IPS-18a (cell line): Measurements from ENCODE around the gene NPM3.

Experiments used
- H3K27ac ChIP-seq: one replicate; pipeline ENCODE4 v1.5.1; 2013; ENCODE audit warnings: low read length
- H3K27me3 ChIP-seq: one replicate; pipeline ENCODE4 v1.6.1; 2013; ENCODE audit warnings: mild to moderate bottlenecking, low read length; ENCODE audit not compliant: control insufficient read depth, insufficient read depth
- H3K36me3 ChIP-seq: one replicate; pipeline ENCODE4 v1.6.1; 2013; ENCODE audit warnings: low read depth, low read length; ENCODE audit not compliant: control insufficient read depth
- H3K4me1 ChIP-seq: one replicate; pipeline ENCODE4 v1.6.1; 2013; ENCODE audit warnings: low read depth, low read length; ENCODE audit not compliant: control insufficient read depth
- H3K4me3 ChIP-seq: one replicate; pipeline ENCODE4 v1.5.1; 2013; ENCODE audit warnings: low read length
- H3K9ac ChIP-seq: one replicate; pipeline ENCODE4 v1.6.1; 2013; ENCODE audit warnings: mild to moderate bottlenecking, low read length, moderate library complexity
- H3K9me3 ChIP-seq: one replicate; pipeline ENCODE4 v1.6.1; 2013; ENCODE audit warnings: low read depth, low read length; ENCODE audit not compliant: control insufficient read depth

The NPM3 gene

GRCh38 chr10:101761226-101761625 lies 22.0 kb downstream of the NPM3 start:
- Histone ChIP-seq H3K4me3 (no peak overlapping the region), H3K36me3 (no peaks in the 10 kb centered on the region), H3K27me3 (peaks cover 18% of the 10 kb centered on the region), H3K27ac (no peak overlapping the region), H3K9ac (no peak overlapping the region), H3K9me3 (no peaks in the 10 kb centered on the region), H3K4me1 (peaks cover 11% of the 10 kb centered on the region)

GRCh38 chr10:101760510-101760909 lies 22.7 kb downstream of the NPM3 start:
- peaks cover 11% of the 10 kb centered on the region for H3K4me1 ChIP-seq
- H3K4me3 ChIP-seq: no peak overlapping the region
- no peaks in the 10 kb centered on the region for H3K9me3 ChIP-seq
- H3K36me3 ChIP-seq: no peaks in the 10 kb centered on the region
- no peak overlapping the region for H3K27ac ChIP-seq
- no peak overlapping the region for H3K9ac ChIP-seq
- peaks cover 18% of the 10 kb centered on the region for H3K27me3 ChIP-seq

- Histone ChIP-seq H3K4me1 (peaks cover 11% of the 10 kb centered on the region), H3K9me3 (no peaks in the 10 kb centered on the region), H3K9ac (no peak overlapping the region), H3K27ac (no peak overlapping the region), H3K27me3 (peaks cover 11% of the 10 kb centered on the region), H3K4me3 (no peak overlapping the region), H3K36me3 (no peaks in the 10 kb centered on the region)
Observed at GRCh38 chr10:101759309-101760247, 23.7 kb downstream of the NPM3 start.

GRCh38 chr10:101758858-101759257 lies 24.4 kb downstream of the NPM3 start:
- H3K27me3 ChIP-seq: peaks cover 11% of the 10 kb centered on the region
- no peaks in the 10 kb centered on the region for H3K9me3 ChIP-seq
- H3K4me3 ChIP-seq: no peak overlapping the region
- H3K27ac ChIP-seq: no peak overlapping the region
- H3K4me1 ChIP-seq: peaks cover 11% of the 10 kb centered on the region
- H3K9ac ChIP-seq: no peak overlapping the region
- H3K36me3 ChIP-seq: no peaks in the 10 kb centered on the region

- Histone ChIP-seq H3K27me3 (peaks cover 4% of the 10 kb centered on the region), H3K27ac (no peak overlapping the region), H3K36me3 (no peaks in the 10 kb centered on the region), H3K4me1 (no peaks in the 10 kb centered on the region), H3K9ac (no peak overlapping the region), H3K9me3 (no peaks in the 10 kb centered on the region), H3K4me3 (no peak overlapping the region)
Observed at GRCh38 chr10:101752241-101752640, 31.0 kb downstream of the NPM3 start.

GRCh38 chr10:101749047-101750016 lies 33.9 kb downstream of the NPM3 start:
- peaks cover 4% of the 10 kb centered on the region for H3K27me3 ChIP-seq
- no peaks in the 10 kb centered on the region for H3K4me1 ChIP-seq
- H3K27ac ChIP-seq: no peak overlapping the region
- H3K9ac ChIP-seq: no peak overlapping the region
- H3K9me3 ChIP-seq: no peaks in the 10 kb centered on the region
- H3K36me3 ChIP-seq: no peaks in the 10 kb centered on the region
- H3K4me3 ChIP-seq: no peak overlapping the region

- H3K27ac ChIP-seq: no peak overlapping the region
- no peaks in the 10 kb centered on the region for H3K36me3 ChIP-seq
- no peaks in the 10 kb centered on the region for H3K9me3 ChIP-seq
- H3K4me3 ChIP-seq: no peak overlapping the region
- no peak overlapping the region for H3K9ac ChIP-seq
- H3K4me1 ChIP-seq: no peaks in the 10 kb centered on the region
- H3K27me3 ChIP-seq: peaks cover 4% of the 10 kb centered on the region
Observed at GRCh38 chr10:101748496-101748895, 34.8 kb downstream of the NPM3 start.

- no peak overlapping the region for H3K27ac ChIP-seq
- no peaks in the 10 kb centered on the region for H3K36me3 ChIP-seq
- H3K4me1 ChIP-seq: no peaks in the 10 kb centered on the region
- no peak overlapping the region for H3K4me3 ChIP-seq
- peaks cover 4% of the 10 kb centered on the region for H3K27me3 ChIP-seq
- no peak overlapping the region for H3K9ac ChIP-seq
- no peaks in the 10 kb centered on the region for H3K9me3 ChIP-seq
Observed at GRCh38 chr10:101745074-101745696, 38.1 kb downstream of the NPM3 start.

- Histone ChIP-seq H3K4me3 (no peak overlapping the region), H3K27me3 (peaks cover 4% of the 10 kb centered on the region), H3K36me3 (no peaks in the 10 kb centered on the region), H3K9ac (no peak overlapping the region), H3K9me3 (no peaks in the 10 kb centered on the region), H3K4me1 (no peaks in the 10 kb centered on the region), H3K27ac (no peak overlapping the region)
Observed at GRCh38 chr10:101744267-101744666, 39.0 kb downstream of the NPM3 start.

- Histone ChIP-seq H3K9ac (no peak overlapping the region), H3K4me3 (no peak overlapping the region), H3K27ac (no peak overlapping the region), H3K9me3 (no peaks in the 10 kb centered on the region), H3K27me3 (no peaks in the 10 kb centered on the region), H3K4me1 (no peaks in the 10 kb centered on the region), H3K36me3 (no peaks in the 10 kb centered on the region)
Observed at GRCh38 chr10:101741938-101742337, 41.3 kb downstream of the NPM3 start.

GRCh38 chr10:101736666-101737065 lies 46.6 kb downstream of the NPM3 start:
- H3K27ac ChIP-seq: no peak overlapping the region
- H3K4me1 ChIP-seq: no peaks in the 10 kb centered on the region
- H3K9me3 ChIP-seq: no peaks in the 10 kb centered on the region
- peaks cover 3% of the 10 kb centered on the region for H3K27me3 ChIP-seq
- no peak overlapping the region for H3K9ac ChIP-seq
- H3K36me3 ChIP-seq: no peaks in the 10 kb centered on the region
- H3K4me3 ChIP-seq: no peak overlapping the region
